HG03558 (cell line): ENCODE data around the gene LRIG2.
"Not testable (repeated sequence)": the region's sequence is repeated elsewhere in the genome, so short reads cannot be mapped to it uniquely, and the experiment has no call there.

Source experiments
- ATAC-seq: cut with Tn5 transposase; IDR thresholded peaks from one replicate; pipeline ENCODE4 v1.9.1; 2021; ENCODE audit warnings: moderate number of reproducible peaks; ENCODE audit not compliant: unreplicated experiment; ENCODE audit errors: extremely low read depth

Gene LRIG2, protein sequence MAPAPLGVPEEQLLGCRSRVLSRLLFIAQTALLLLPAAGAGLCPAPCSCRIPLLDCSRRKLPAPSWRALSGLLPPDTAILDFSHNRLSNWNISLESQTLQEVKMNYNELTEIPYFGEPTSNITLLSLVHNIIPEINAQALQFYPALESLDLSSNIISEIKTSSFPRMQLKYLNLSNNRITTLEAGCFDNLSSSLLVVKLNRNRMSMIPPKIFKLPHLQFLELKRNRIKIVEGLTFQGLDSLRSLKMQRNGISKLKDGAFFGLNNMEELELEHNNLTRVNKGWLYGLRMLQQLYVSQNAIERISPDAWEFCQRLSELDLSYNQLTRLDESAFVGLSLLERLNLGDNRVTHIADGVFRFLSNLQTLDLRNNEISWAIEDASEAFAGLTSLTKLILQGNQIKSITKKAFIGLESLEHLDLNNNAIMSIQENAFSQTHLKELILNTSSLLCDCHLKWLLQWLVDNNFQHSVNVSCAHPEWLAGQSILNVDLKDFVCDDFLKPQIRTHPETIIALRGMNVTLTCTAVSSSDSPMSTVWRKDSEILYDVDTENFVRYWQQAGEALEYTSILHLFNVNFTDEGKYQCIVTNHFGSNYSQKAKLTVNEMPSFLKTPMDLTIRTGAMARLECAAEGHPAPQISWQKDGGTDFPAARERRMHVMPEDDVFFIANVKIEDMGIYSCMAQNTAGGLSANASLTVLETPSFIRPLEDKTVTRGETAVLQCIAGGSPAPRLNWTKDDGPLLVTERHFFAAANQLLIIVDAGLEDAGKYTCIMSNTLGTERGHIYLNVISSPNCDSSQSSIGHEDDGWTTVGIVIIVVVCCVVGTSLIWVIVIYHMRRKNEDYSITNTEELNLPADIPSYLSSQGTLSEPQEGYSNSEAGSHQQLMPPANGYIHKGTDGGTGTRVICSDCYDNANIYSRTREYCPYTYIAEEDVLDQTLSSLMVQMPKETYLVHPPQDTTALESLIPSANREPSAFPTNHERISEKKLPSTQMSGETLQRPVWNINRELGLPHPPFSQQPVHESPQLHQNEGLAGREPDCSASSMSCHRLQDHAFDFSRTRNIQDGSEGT

DNA sequence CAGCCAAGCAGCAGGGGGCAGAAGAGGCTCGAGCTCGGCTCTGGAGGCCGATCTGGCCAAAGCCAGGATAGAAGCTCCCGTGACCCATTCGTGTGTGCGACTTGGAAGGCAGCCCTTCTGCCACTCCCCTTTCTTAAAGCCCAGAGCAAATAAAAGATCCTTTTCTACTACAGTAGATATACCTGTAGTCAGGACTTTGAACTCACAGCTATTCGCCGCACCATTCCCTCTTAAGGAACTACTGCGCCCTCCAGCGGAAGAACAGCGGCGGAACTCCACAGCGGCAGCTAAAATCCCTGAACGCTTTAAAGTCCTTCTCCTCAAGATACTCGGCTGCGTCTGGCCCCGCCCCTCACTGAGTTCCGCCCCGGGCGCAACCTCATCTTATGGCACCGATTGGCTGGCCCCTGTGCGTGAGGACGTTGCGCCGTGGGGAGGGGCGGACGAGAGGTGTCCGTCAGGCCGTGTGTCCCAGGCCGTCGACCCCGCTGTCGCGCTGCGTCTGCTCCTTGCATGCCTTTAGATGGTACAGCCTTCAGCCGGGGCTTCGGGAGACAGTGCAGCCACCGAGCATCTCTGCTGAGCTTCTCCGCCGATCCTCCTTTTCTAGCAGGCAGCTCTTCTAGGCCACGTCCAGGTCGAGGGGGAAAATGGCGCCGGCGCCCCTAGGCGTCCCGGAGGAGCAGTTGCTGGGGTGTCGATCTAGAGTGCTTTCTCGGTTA, at the start of gene LRIG2:
LRIG2 (plus strand) TSS at position 442 of the 722 bp plus-strand sequence; CDS start at position 651, 209 bp downstream.
- ATAC-seq: peak; percentile 89

DNA sequence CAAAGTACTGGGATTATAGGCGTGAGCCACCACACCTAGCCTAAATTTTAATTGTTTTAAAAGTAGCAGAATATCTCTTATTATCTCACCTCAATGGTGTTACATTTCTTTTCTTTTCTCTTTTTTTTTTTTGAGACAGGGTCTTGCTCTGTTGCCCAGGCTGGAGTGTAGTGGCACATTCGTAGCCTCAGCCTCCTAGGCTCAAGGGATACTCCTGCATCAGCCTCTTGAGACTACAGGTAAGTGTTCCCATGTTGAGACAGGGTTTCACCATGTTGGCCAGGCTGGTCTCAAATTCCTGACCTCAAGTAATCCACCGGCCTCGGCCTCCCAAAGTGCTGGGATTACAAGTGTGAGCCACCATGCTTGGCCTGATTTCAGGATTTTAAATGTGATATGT, 49.7 kb upstream of the LRIG2 start:
- not testable (repeated sequence) for ATAC-seq

DNA sequence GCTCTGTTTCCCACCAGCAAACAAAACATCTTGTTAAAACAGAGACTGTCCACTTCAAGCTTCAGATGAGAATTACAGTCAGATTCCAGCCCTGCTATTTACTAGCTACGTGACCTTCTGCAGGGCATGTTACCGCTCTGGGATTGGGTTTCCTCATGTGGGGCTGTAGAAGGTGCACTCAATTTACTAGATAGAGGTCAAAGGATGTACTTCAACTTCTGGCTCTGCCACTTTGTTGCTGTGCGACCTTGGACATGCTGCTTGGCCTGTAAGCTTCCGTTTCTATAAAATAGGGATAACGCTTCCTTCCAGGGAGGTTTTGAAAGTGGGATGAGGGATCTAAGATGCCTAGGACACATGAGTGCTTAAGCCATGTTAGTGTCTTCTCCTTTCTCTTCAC, 46.0 kb upstream of the LRIG2 start:
- ATAC-seq: no peak

DNA sequence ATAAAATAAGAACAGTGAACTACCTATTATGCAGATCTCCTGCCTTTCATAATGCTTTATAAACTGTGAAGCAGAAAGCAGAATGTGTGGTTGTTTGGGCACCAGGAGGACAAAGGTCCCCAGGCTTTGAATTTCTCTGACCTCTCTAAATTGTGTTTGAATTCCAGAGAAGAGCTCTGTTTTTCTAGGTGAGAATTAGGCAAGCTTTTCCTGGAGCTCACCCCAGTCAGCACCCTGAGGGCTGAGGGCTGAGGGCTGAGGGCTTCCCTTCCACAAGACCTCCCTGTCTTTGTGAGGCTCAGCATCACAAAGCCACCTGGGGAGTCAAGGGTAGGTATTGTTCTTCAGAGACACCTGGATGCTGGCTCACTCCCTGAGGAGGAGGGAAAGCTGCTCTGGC, 45.5 kb upstream of the LRIG2 start:
- ATAC-seq: no peak

DNA sequence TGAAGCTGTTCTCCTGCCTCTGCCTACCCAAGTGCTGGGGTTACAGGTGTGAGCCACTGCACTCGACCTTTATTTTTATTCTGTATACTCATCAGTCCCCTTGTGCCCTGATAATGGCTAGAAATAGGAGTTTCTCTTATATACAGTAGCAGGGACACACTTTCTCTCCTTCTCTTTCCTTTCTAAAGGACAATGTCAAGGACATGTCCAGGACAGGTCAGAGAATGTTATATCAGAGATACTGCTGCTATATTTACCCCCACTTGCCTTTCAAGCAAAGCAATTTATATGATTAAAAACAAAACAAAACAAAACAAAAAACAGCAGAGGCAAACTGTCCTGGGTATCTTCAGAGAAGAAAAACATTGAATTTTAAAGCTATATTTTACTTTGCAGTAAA, 43.2 kb upstream of the LRIG2 start:
- ATAC-seq: no peak

DNA sequence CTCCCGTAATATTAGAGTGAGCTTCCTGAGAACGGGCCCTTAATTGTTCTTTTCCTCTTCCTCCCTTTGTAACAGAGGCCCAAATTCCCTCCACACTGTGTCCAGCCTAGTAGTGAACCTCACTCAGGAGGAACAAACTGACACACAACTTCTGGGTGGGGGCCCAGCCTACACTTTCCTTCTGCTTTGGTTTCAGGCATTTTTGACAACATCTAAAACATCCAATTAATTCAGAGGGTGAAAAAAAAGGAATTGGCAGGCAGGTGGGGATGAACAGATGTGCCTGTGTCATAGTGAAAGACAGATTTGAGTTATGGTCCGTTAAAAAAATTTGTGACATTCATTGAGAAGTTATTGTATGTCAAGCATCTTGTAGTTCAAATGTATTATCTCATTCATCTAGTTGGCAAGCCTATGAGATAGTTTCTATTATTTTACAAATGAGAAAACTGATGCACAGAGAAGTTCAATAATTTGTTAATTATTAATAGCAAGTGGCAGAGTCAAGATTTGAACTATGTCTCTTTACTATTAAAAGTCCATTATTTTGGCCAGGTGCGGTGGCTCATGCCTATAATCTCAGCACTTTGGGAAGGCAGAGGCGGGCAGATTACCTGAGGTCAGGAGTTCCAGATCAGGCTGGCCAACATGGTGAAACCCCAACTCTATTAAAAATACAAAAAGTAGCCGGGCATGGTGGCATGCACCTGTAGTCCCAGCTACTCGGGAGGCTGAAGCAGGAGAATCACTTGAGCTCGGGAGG, 41.6 kb upstream of the LRIG2 start:
- ATAC-seq: peak; percentile 90

DNA sequence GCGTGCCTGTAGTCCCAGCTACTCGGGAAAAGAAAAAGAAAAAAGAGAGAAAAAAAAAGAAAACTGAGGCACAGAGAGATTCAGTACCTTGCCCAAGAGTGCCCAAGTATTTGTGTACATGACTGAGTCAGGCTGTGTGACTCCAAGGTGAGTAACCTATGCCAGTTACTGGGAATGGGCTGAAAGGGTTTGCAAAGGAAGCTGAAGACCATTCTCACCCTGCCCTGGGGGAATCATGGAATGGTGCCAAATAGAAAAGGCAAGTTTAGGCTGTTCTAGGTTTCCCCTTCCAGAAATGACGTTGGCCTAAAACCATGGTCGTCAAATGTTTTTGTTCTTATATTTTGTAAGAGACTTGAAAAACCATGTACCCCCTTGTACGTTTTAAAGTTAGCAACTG, 37.9 kb upstream of the LRIG2 start:
- ATAC-seq: no peak

DNA sequence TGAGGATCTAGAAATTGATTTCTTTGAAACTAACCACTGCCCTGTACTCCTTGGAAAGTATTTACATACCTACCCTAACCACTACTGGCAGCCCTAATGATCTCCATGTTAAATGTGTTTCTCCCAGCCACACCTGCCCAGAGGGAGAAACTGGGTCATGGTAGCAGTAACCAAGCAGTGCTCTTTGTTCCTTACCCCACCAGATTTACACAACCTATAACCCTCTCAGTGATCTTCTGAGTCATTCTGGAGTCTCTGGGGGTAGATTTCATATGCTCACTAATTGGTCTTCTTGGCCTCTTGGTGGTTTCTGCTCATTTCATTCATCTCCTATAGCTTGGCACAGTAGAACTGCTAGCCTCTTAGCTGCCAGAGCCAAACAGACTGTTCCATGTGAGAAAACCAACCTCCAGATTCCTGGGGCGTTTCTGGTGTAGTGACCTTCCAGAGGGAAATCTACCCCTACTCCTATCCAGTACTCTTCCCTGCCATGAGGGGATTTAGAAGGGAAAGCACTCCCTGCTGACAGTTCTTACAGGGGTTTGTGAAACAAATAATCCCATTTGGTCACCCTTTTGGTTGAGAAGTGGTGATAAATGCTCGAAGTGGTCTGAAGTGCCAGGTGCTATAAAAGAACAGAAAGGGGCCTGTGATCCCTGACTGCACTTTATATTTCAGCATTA, 36.2 kb upstream of the LRIG2 start:
- ATAC-seq: no peak

DNA sequence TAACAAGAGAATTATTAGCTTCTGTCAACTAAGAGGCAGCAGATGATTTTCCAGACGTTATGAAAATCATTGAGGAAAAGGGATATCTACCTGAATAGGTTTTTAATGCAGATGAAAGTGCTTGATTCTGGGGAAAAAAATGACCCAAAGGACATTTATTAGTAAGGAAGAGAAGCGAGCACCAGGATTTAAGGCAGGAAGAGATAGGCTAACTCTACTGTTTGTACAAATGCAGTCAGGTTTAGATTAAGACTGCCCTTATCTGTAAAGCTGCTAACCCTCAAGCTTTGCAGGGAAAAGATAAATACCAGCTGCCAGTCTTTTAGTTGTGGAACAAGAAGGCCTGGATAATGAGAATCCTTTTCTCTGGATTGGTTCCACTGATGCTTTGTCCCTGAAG, 33.0 kb upstream of the LRIG2 start:
- ATAC-seq: no peak

DNA sequence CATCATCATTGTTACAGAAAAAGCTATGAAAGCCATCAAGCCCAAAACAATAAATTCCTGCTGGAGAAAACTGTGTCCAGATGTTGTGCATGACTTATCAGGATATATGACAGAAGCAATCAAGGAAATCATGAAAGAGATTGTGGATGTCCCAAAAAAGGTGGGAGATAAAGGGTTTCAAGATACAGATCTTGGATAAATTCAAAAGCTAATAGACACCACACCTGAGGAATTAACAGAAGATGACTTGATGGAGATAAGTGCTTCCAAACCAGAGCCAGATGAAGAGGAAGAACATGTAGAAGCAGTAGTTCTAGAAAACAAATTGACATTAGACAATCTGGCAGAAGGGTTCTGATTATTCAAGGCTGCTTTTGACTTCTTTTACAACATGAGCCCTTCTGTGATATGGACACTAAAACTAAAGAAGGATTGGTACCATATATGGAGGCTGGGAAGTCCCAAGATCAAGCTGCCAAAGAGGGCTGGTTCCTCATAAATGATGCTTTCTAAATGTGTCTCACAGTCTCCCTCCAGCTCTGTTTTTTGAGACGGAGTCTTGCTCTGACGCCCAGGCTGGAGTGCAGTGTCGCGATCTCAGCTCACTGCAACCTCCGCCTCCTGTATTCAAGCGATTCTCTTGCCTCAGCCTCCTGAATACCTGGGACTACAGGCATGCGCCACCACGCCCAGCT, 32.1 kb upstream of the LRIG2 start:
- ATAC-seq: no peak

DNA sequence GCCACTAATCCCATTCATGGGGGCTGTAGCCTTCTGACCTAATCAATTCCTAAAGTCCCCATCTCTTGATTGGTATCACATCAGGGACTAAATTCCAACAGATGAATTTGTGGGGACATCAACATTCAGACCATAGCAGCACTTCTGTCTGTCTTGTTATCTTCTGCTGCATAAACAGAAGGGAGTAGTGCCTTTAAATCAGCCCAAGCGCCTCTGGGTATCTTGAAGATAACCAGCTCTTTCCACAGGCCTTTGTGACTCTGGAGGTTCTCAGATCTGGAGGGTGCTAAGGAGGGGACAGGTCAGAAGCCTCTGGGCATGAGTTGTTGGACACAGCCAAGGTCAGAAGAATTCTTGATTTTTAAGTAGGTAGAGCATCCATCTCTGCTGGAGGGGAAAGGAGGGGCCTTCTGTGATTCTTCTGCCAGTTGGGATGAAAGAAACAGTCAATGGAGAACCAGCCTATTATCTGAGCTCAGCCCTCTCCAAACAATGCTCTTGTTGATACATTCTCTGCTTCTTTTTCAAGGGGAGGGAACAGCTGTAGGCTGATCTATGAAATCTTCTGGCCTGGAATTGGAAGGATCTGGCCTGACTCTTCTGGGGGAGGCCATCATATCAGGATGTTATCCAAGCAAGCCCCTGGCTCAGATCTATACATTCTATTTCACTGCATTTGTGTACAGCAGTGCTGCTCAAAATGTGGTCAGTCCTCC, 31.3 kb upstream of the LRIG2 start:
- ATAC-seq: no peak

DNA sequence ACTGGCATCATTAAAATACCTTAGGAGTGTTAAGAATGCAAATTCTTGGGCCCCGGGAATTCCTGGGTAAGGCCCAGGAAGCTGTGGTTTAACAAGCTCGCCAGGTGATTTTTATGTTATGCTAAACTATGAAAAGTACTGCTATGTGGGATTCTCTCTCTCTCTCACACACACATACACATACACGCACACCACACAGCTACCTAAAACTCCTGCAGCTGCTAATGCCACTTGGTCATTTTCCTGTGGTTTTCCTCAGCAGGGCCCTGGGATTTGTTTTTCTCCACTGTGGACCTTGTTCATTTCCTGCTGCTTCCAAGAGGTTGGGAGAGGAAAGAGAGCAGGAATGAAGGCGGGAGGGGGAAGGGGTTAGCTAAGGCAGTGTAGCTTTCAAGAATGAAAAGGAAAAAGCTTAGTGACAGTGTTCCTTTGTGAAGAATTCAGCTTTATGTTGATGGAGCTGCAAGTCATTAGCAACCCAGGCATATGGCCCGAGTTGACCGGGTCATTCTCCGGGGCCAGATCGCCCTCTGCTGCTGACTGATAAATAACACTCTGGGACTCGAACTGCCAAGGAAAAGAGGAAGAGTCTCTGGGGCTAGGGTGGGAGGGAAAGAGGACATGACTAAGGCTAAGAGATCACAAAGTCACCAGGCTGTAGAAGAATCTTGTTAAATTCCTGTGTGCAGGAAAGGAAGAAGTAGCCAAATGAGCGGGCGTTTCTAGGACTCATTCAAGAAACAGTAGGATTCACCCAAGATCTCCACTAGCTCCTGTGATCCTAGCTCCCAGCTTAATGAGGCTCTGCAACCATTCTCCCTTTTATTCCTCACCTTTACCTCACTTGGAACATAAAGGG, 30.5 kb upstream of the LRIG2 start:
- no peak for ATAC-seq

DNA sequence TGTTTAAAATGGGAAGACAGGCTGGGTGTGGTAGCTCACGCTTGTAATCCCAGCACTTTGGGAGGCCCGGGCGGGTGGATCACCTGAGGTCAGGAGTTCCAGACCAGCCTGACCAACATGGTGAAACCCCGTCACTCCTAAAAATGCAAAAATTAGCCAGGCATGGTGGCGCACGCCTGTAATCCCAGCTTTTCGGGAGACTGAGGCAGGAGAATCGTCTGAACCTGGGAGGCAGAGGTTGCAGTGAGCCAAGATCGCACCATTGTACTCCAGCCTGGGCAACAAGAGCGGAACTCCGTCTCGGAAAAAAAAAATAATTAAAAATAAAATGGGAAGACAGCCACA, 29.9 kb upstream of the LRIG2 start:
- not testable (repeated sequence) for ATAC-seq

DNA sequence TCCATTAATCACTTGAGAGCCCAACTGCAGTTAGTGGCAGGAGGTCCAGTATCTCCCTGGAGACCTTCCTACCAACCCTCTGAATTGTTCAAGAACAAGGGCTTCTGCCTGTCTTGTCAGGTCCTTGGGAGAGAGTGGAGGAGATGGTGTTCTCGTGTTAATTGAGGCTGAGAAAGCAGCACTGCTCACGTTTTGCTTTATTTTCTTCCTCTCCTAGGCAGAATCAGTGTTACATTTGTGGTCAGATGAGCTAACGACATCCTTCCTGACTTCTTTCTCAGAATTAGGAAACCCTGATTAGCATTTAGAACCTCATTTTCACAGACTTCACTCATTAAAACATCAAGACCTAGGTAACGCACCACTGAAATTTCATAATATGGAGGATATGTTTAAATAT, 26.4 kb upstream of the LRIG2 start:
- no peak for ATAC-seq

DNA sequence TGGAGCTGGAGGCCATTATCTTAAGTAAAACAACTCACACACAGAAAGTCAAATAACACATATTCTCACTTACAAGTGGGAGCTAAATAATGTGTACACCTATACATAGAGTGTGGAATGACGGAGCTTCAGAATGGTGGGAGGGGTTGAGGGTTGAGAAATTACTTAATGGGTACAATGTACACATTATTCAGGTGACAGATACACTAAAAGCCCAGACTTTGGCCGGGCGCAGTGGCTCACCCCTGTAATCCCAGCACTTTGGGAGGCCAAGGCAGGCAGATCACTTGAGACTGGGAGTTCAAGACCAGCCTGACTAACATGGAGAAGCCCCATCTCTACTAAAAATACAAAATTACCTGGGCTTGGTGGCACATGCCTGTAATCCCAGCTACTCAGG, 24.9 kb upstream of the LRIG2 start:
- no peak for ATAC-seq

DNA sequence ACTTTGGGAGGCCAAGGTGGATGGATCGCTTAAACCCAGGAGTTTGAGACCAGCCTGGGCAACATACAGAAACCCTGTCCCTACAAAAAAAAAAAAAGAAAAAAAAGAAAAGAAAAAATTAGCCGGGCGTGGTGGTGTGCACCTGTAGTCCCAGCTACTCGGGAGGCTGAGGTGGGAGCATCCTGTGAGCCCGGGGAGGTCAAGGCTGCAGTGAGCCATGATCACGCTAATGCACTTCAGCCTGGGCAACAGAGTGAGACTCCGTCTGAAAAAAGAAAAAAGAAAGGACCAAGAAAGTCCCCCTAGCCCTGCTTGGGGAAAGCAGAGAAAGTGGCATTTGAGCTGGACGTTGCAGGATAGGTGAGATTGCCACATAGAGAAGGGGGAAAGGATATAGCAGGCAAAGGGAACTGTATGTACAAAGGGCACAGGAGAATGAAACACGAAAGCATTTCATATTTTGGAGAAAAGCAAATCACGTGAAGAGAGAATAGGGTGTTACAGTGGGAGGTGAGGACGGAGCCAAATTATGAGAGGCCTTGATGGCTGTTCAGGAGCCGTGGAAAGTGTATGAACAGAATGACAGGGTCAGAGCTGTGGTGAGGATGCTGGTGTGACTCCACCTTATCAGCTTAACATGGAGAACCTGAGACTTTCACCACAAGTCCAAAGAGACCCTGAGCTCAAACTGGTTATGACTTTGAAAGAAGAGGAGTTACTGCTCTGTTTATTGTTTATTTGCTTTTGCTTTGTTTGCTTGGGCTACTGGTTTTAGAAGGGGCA, 19.5 kb upstream of the LRIG2 start:
- no peak for ATAC-seq
